ENCODE results near the gene KCNS1.
"Not testable (repeated sequence)": the region's sequence is repeated elsewhere in the genome, so short reads cannot be mapped to it uniquely, and the experiment has no call there.

The KCNS1 gene

GRCh38 chr20:45100563-45101245 lies at the start of gene KCNS1:
Gene KCNS1 (minus strand): TSS chr20:45101127. CDS start chr20:45099236, 1,891 bp downstream.
- peaks cover 15% of the 10 kb centered on the region for H3K4me1 Mint-ChIP-seq (ENCODE audit: low read depth)
- H3K9me3 Mint-ChIP-seq = no peaks in the 10 kb centered on the region
- intact Hi-C loops (cut with micrococcal nuclease) = no loop called here
- H3K36me3 Mint-ChIP-seq (ENCODE audit: low read depth) = no peaks in the 10 kb centered on the region
- H3K4me3 Mint-ChIP-seq = peak within 1 kb of the TSS; percentile 27
- H3K27ac Mint-ChIP-seq = no peak within 1 kb of the TSS
- peaks cover 62% of the 10 kb centered on the region for H3K27me3 Mint-ChIP-seq

DNA sequence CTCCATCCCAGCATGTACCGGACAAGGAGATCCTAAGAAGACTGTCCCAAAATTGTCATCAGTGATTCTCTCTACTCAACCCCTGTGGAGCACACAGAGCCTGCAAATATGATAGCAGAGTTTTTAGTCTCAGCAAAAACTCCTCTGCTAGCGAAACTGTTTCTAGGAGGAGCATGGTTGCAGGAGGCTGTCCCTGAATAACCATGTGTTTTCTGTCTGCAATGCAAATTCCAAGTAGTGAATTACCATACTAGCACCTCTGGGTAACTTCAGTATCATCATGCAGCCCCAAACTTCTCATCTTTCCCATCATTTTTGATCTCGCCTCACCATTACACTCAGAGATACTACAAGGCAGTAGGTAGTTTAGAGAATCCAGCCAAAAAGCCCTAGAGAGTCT lies 48.1 kb upstream of the KCNS1 start:
- Mint-ChIP-seq H3K36me3 (ENCODE audit: low read depth) (no peaks in the 10 kb centered on the region), H3K4me1 (ENCODE audit: low read depth) (peaks cover 20% of the 10 kb centered on the region), H3K9me3 (no peaks in the 10 kb centered on the region), H3K27me3 (peaks cover 51% of the 10 kb centered on the region), H3K27ac (no peak overlapping the region), H3K4me3 (no peak overlapping the region)
- intact Hi-C loops (cut with micrococcal nuclease) = no loop called here

DNA sequence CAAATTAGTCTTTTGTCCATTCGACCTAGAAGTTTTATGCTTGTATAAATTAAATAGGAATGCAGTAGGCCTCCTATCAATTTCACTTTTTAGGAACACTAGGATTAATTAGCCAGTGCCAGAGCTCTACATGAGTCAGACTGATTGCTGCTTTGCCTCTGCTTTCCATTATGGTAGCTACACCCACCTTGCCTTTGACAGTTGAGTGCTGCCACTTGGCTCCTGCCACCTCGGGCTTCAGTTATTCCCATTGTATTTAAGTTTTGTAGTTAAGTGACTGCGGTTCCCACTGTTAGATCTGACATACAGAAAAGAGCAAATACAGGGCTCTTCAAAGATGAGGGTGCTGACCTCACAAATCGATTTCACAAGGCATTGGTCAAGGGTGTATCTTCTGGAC lies 39.9 kb upstream of the KCNS1 start:
- H3K36me3 Mint-ChIP-seq (ENCODE audit: low read depth) = no peaks in the 10 kb centered on the region
- intact Hi-C loops (cut with micrococcal nuclease) = no loop called here
- no peaks in the 10 kb centered on the region for H3K9me3 Mint-ChIP-seq

DNA sequence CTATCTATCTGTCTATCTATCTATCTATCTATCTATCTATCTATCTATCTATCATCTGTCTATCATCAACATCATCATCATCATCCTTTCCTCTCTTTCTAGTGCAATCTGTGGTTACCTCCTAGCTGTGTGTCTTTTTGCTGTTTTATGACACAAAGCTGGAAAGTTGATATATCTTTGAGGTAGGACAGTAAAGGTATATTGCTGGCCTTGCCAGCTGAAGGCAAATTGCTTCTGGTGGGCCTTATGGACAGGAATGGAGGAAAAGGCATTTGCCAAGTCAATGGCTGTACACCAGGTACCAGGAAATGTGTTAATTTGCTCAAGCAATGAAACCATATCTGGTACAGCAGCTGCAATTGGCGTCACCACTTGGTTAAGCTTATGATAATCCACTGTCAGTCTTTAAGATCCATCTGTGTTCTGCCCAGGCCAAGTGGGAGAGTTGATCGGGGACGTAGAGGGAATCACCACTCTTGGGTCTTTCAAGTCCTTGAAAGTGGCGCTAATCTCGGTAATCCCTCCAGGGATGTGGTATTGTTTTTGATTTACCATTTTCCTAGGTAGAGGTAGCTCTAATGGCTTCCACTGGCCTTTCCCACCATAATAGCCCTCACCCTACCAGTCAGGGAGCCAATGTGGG lies 38.9 kb upstream of the KCNS1 start:
- not testable (repeated sequence) for H3K9me3 Mint-ChIP-seq; H3K27ac Mint-ChIP-seq; H3K36me3 Mint-ChIP-seq (ENCODE audit: low read depth); H3K4me1 Mint-ChIP-seq (ENCODE audit: low read depth); H3K4me3 Mint-ChIP-seq
- intact Hi-C loops (cut with micrococcal nuclease) = loop anchor here (1.0 kb wide), 1 partner anchor 151 kb away; no protein-coding TSS in a partner anchor
- H3K27me3 Mint-ChIP-seq = peaks cover 24% of the 10 kb centered on the region

More for the DNA sequence above, 39.9 kb upstream of the KCNS1 start:
- Mint-ChIP-seq H3K27me3 (peaks cover 25% of the 10 kb centered on the region), H3K4me3 (no peak overlapping the region), H3K27ac (no peak overlapping the region), H3K4me1 (ENCODE audit: low read depth) (no peaks in the 10 kb centered on the region)

DNA sequence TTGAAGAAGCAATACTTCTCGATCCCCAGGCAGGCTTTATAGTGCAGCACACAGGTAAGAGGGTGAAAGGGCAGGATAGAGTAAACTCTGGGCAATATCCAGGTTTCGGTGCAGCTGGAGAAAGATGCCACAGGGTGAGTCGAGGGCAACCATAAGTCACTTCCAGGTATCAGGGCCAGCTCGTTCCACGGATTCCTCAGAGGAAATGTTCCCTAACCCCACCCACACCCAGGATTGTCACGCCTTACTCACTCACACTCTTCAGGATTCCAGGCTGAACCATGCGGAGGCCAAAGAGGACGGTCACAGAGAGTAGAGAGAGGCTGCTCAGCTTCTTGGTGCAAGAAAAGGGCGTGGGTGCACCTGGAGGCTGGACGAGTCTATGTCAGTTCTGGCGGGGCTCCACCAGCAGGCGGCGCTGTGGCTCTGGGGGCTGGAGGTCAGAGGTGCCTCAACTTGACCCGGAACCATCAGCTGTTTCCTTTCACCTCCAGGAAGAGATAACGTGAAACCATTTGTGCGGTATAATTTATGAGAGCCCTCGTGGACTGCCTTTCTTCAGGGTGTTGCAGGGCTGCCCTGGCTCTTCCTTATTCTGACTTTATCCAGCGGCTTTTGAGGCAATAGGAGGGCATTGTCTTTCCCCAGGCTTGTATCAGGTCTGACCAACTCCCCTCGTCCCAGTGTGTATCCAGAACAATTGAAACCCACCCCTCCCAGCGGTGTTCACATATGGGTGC lies 37.8 kb upstream of the KCNS1 start:
- peaks cover 19% of the 10 kb centered on the region for H3K27me3 Mint-ChIP-seq
- no peaks in the 10 kb centered on the region for H3K36me3 Mint-ChIP-seq (ENCODE audit: low read depth)
- no peak overlapping the region for H3K27ac Mint-ChIP-seq
- H3K4me3 Mint-ChIP-seq = no peak overlapping the region
- H3K4me1 Mint-ChIP-seq (ENCODE audit: low read depth) = no peaks in the 10 kb centered on the region
- no peaks in the 10 kb centered on the region for H3K9me3 Mint-ChIP-seq
- intact Hi-C loops (cut with micrococcal nuclease) = loop anchor here (1.0 kb wide), 1 partner anchor 153 kb away; no protein-coding TSS in a partner anchor

- Mint-ChIP-seq H3K27me3 (peaks cover 21% of the 10 kb centered on the region), H3K4me3 (no peak overlapping the region), H3K4me1 (ENCODE audit: low read depth) (no peaks in the 10 kb centered on the region), H3K27ac (no peak overlapping the region), H3K36me3 (ENCODE audit: low read depth) (no peaks in the 10 kb centered on the region), H3K9me3 (no peaks in the 10 kb centered on the region)
- intact Hi-C loops (cut with micrococcal nuclease) = loop anchor here (2.0 kb wide), 1 partner anchor 92 kb away; no protein-coding TSS in a partner anchor
Measured at GRCh38 chr20:45136911-45137310, 36.0 kb upstream of the KCNS1 start.

DNA sequence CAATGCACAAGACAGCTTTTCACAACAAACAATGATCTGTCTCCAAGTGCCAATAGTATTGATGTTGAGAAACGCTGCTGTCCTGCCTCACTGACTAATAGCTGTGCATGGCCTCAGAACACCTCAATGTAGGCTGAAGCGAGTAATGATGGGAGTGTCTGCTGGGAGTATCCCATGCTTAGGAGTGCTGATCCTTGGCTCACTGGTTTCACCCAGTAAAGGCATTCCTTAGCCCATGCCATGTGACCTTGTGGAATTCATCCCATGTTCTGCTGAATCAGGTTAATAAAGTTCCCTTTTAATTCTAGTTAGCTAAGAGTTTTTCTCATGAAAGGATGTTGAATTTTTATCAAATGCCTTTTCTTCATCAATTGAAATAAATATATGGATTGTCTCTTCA lies 27.2 kb upstream of the KCNS1 start:
- Mint-ChIP-seq H3K9me3 (no peaks in the 10 kb centered on the region), H3K27ac (no peak overlapping the region), H3K4me1 (ENCODE audit: low read depth) (no peaks in the 10 kb centered on the region), H3K4me3 (no peak overlapping the region), H3K36me3 (ENCODE audit: low read depth) (no peaks in the 10 kb centered on the region), H3K27me3 (peaks cover 51% of the 10 kb centered on the region)
- intact Hi-C loops (cut with micrococcal nuclease) = no loop called here

GRCh38 chr20:45124365-45124764 lies 23.4 kb upstream of the KCNS1 start, which contains the start of gene WFDC12:
Gene WFDC12 (minus strand): TSS chr20:45124465. CDS start chr20:45124447, 18 bp downstream.
- Mint-ChIP-seq H3K4me3 (no peak within 1 kb of the TSS), H3K4me1 (ENCODE audit: low read depth) (no peaks in the 10 kb centered on the region), H3K36me3 (ENCODE audit: low read depth) (no peaks in the 10 kb centered on the region), H3K27ac (no peak within 1 kb of the TSS), H3K9me3 (no peaks in the 10 kb centered on the region), H3K27me3 (peaks cover 30% of the 10 kb centered on the region)
- intact Hi-C loops (cut with micrococcal nuclease) = no loop called here

DNA sequence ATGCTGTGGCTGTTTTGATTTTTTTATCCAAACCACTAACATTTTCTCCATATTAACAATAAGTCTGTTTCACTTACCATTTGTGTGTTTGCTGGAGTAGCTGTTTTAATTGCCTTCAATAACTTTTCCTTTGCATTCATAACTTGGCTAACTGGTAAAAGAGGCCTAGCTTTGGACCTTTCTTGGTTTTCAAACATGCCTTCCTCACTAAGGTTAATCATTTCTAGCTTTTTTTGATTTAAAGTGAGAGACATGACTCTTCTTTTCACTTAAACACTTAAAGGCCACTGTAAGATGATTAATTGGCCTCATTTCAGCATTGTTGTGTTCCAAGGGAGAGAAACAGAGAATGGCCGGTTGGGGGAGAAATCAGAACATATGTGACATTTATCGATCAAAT lies 20.5 kb upstream of the KCNS1 start:
- Mint-ChIP-seq H3K4me3 (no peak overlapping the region), H3K9me3 (no peaks in the 10 kb centered on the region), H3K4me1 (ENCODE audit: low read depth) (no peaks in the 10 kb centered on the region), H3K27me3 (peaks cover 22% of the 10 kb centered on the region), H3K27ac (no peak overlapping the region), H3K36me3 (ENCODE audit: low read depth) (no peaks in the 10 kb centered on the region)
- intact Hi-C loops (cut with micrococcal nuclease) = no loop called here

DNA sequence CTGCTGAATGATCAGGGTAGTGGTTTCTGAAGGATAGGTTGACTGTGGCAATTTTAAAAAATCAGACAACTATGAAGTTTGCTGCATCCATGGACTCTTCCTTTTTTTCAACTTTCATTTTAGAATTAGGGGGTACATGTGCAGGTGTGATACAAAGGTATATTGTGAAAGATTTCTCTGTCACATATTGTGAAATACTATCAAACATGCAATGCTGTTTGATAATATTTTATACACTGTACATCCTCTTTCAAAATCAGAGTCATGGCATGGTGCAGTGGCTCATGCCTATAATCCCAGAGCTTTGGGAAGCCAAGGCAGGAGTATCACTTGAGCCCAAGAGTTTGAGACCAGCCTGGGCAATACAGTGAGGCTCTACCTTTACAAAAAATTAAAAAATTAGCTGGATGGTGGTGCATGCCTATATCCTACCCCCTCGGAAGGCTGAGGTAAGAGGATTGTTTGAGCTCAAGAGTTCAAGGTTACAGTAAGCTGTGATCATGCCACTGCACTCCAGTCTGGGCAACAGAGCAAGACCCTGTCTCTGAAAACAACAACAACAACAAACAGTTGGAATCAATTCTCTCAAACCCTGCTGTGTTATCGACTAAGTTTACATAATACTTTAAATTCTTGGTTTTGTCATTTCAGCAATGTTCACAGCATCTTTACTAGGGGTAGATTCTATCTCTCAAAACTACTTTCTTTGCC lies 18.8 kb upstream of the KCNS1 start:
- no peaks in the 10 kb centered on the region for H3K9me3 Mint-ChIP-seq

DNA sequence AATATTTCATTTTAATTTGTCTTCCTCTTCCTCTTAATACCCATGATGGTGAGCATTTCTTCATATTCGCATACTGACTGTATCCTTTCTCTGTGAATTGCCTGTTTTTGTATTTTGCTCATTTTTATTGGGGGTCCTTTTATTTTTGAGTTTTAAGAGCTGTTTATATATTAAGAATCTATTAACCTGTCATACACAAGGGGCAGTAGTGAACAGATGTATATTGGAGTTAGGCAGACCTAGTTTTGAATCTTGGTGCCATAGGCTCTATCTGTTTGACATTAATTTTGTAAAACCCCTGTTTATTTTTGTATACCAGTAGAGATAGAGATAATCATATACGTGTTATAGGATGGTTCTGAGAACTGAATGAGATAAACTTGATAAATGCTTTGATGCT lies 17.1 kb upstream of the KCNS1 start:
- no peak overlapping the region for H3K27ac Mint-ChIP-seq
- H3K36me3 Mint-ChIP-seq (ENCODE audit: low read depth) = no peaks in the 10 kb centered on the region
- intact Hi-C loops (cut with micrococcal nuclease) = no loop called here
- H3K4me3 Mint-ChIP-seq = no peak overlapping the region
- no peaks in the 10 kb centered on the region for H3K4me1 Mint-ChIP-seq (ENCODE audit: low read depth)
- no peaks in the 10 kb centered on the region for H3K9me3 Mint-ChIP-seq
- peaks cover 19% of the 10 kb centered on the region for H3K27me3 Mint-ChIP-seq

More for the DNA sequence above, 18.8 kb upstream of the KCNS1 start:
- Mint-ChIP-seq H3K36me3 (ENCODE audit: low read depth) (no peaks in the 10 kb centered on the region), H3K4me3 (no peak overlapping the region), H3K27me3 (peaks cover 21% of the 10 kb centered on the region), H3K27ac (no peak overlapping the region), H3K4me1 (ENCODE audit: low read depth) (no peaks in the 10 kb centered on the region)
- intact Hi-C loops (cut with micrococcal nuclease) = no loop called here

DNA sequence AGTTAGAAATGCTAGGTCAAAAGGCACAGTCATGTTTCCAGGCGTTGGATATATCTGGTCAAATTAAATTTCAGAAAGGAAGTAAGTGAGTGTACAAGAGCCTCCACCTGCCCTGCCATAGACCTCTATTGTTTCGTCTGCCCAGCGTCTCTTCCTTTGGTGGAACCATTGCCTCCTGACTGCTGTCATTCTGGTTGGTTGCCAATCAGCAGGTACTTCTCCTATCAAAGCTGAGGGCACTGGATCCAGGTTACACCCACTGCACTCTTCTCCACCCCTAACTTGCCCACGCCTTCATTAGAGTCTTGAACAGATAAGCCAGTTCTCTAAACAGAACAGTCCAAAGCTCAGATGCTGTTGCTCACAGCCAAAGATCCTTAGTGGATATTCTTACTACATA lies 16.7 kb upstream of the KCNS1 start:
- Mint-ChIP-seq H3K27me3 (peaks cover 18% of the 10 kb centered on the region), H3K27ac (no peak overlapping the region), H3K36me3 (ENCODE audit: low read depth) (no peaks in the 10 kb centered on the region), H3K9me3 (no peaks in the 10 kb centered on the region), H3K4me1 (ENCODE audit: low read depth) (no peaks in the 10 kb centered on the region), H3K4me3 (no peak overlapping the region)
- intact Hi-C loops (cut with micrococcal nuclease) = no loop called here

DNA sequence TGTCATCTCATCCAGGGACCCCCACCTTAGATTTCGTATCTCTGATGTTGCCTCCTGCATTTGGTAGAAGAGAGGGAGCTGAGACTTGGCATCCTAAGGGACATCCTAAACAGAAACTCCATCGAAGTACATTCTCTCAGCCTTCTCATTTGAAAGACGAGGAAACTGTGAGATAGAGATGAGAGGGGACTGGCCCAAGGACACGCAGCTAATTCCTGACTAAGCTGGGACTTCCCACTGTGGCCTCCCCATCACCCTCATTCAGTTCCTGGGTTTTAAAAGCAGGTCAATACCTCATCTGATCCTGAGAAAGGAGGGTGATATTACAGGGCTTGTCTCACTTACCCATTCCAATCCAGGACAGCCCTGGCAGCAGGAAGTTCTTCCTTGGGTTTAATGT lies 14.9 kb upstream of the KCNS1 start:
- H3K4me3 Mint-ChIP-seq = no peak overlapping the region
- intact Hi-C loops (cut with micrococcal nuclease) = no loop called here

GRCh38 chr20:45115386-45115774 lies 14.5 kb upstream of the KCNS1 start:
- Mint-ChIP-seq H3K9me3 (no peaks in the 10 kb centered on the region), H3K4me3 (no peak overlapping the region), H3K4me1 (ENCODE audit: low read depth) (no peaks in the 10 kb centered on the region), H3K27me3 (peaks cover 20% of the 10 kb centered on the region), H3K27ac (no peak overlapping the region), H3K36me3 (ENCODE audit: low read depth) (no peaks in the 10 kb centered on the region)
- intact Hi-C loops (cut with micrococcal nuclease) = no loop called here

More for the DNA sequence above, 14.9 kb upstream of the KCNS1 start:
- no peaks in the 10 kb centered on the region for H3K9me3 Mint-ChIP-seq
- H3K36me3 Mint-ChIP-seq (ENCODE audit: low read depth) = no peaks in the 10 kb centered on the region
- H3K4me1 Mint-ChIP-seq (ENCODE audit: low read depth) = no peaks in the 10 kb centered on the region
- H3K27me3 Mint-ChIP-seq = peaks cover 20% of the 10 kb centered on the region
- no peak overlapping the region for H3K27ac Mint-ChIP-seq

Data from dendritic cell treated with granulocyte-macrophage colony-stimulating factor and Interleukin-4, amounts not matched to agents 40 ng/mL and 50 ng/mL, for 4 days (primary cell).